Left lung (tissue), 10 donors: ENCODE measurements around the gene MMS22L. TPM values are rescaled to one million over a fixed set of nuclear protein-coding genes. Genes with fewer than 3 reads are reported as not detected.

Experiments used
- ATAC-seq: fragments of 200-7000 bp; cut with Tn5 transposase; one replicate; pipeline ENCODE4 v1.9.1; 2020; ENCODE audit warnings: moderate library complexity
- DNase-seq, 4 donors: peaks; one replicate each; pipeline ENCODE4 v3.0.0-alpha.2; 2013 to 2020
- H3K27ac ChIP-seq, 2 donors: fragments of 200-600 bp; sonication (generic) in 1 of 2; one replicate each; pipeline versions ENCODE4 v1.5.0 to v1.8.0; 2020 to 2021
- H3K27me3 ChIP-seq, 2 donors: fragments of 200-600 bp; sonication (generic) in 1 of 2; one replicate each; pipeline versions ENCODE4 v1.5.0 to v1.8.0; 2020 to 2021
- H3K36me3 ChIP-seq, 2 donors: fragments of 200-600 bp; sonication (generic) in 1 of 2; one replicate each; pipeline versions ENCODE4 v1.5.0 to v1.8.0; 2020 to 2021
- H3K4me1 ChIP-seq, 2 donors: fragments of 200-600 bp; one replicate each; pipeline ENCODE4 v1.8.0; 2021
- H3K4me3 ChIP-seq, 2 donors: fragments of 200-600 bp; sonication (generic) in 1 of 2; one replicate each; pipeline versions ENCODE4 v1.5.0 to v1.8.0; 2020 to 2021; ENCODE audit warnings: mild to moderate bottlenecking in 1 of 2
- H3K9me3 ChIP-seq, 2 donors: fragments of 200-600 bp; sonication (generic) in 1 of 2; one replicate each; pipeline versions ENCODE4 v1.5.0 to v1.8.0; 2020 to 2021
- CTCF ChIP-seq, 2 donors: fragments of 200-600 bp; sonication (generic) in 1 of 2; IDR thresholded peaks; one replicate each; pipeline versions ENCODE4 v1.5.0 to v1.8.0; 2021; ENCODE audit warnings: antibody characterized with exemption in 2 of 2
- intact Hi-C, 2 donors: fragments of 100-400 bp; cut with DNase I; formaldehyde crosslinking; loops; one replicate each; pipeline versions ENCODE4 v1.11.2 to v1.14.2; 2022
- polyA plus RNA-seq, 6 donors: library from polyadenylated mRNA; unstranded; fragments of 120-200 nt; gene quantifications; one replicate each; pipeline ENCODE4 v1.2.1, GENCODE V29; 2013; ENCODE audit not compliant: insufficient read length in 6 of 6
- total RNA-seq, 2 donors: library from RNA; stranded (reverse); fragmentation: NEBNext Ultra II Directional; extraction: Animal tissue kit (Norgen Biotek cat#: 25700); gene quantifications; one replicate each; pipeline ENCODE4 v1.2.1, GENCODE V29; 2021
- donor health status: DM: no; HTN: yes; CAD: no.
- donor health status: DM: no; HTN: no; CAD: no.

MMS22L gene
- total and polyA plus RNA-seq, 8 donors: 11.6 to 19.5 (median 15.5) TPM

- no peak overlapping the region for H3K27ac ChIP-seq
- no peak overlapping the region for H3K4me3 ChIP-seq
- TF ChIP-seq CTCF (IDR thresholded peaks at IDR 0.05): no peak
- no peaks in the 10 kb centered on the region for H3K27me3 ChIP-seq
- no peaks in the 10 kb centered on the region for H3K9me3 ChIP-seq
- intact Hi-C loops: no loop called here
- DNase-seq (no peak), ATAC-seq (no peak)
- peaks cover 0 to 5% of the 10 kb centered on the region in 2 donors for H3K36me3 ChIP-seq
- peaks cover 0 to 3% of the 10 kb centered on the region in 2 donors for H3K4me1 ChIP-seq
Measured at GRCh38 chr6:97195117-97195516, 87.9 kb downstream of the MMS22L start.

DNA sequence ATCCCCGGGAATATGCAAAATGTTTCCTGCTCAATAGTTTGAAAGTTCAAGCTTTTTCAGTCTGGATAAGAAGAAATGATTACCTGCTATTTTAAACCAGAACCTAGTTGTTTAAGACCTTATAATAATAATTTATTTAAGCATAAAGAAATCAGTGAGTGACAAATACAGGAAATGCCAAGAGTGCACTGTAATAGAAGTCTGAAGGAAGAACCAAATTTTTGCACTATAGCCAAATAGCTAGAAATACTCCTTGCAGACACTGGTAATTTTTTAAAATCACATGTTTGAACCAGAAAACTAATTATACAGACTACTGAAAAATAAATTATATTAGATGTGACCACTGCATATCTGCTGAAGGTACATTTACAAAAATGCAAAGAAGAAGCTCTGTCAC, 93.2 kb downstream of the MMS22L start:
- H3K36me3 ChIP-seq: peaks cover 0 to 5% of the 10 kb centered on the region in 2 donors
- intact Hi-C loops: loop anchor here in 1 of 2 donors (10.0 kb wide), 1 partner anchor 205 kb away; no protein-coding TSS in a partner anchor
- ATAC-seq: no peak

DNA sequence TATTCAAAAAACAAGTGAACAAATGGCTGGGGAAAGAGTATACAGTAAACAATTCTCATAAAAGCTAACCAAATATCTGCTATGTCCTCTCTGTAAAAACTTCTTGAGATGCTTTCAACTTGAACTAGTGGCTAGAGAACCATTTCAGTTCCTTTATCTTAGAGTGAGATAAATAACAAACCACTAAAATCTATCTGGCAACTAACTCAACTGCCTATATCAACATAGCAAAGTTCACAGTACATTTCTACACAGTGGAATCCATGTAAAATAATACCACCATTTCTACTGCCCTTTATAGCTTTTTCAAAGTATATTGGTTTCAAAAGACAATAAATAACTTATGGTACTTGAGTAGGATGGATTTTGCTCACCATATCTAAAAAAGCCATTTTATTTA, 95.1 kb downstream of the MMS22L start:
- no peak for TF ChIP-seq CTCF (IDR thresholded peaks at IDR 0.05)
- ATAC-seq (no peak), DNase-seq (no peak)
- Histone ChIP-seq H3K36me3 (no peaks in the 10 kb centered on the region), H3K4me1 (peaks cover 0 to 3% of the 10 kb centered on the region in 2 donors), H3K4me3 (no peak overlapping the region), H3K9me3 (no peaks in the 10 kb centered on the region), H3K27ac (no peak overlapping the region), H3K27me3 (no peaks in the 10 kb centered on the region)
- intact Hi-C loops: loop anchor here in 1 of 2 donors (10.0 kb wide), 1 partner anchor 207 kb away; no protein-coding TSS in a partner anchor

More for the DNA sequence above, 93.2 kb downstream of the MMS22L start:
- Histone ChIP-seq H3K27me3 (no peaks in the 10 kb centered on the region), H3K4me1 (peaks cover 0 to 3% of the 10 kb centered on the region in 2 donors), H3K4me3 (no peak overlapping the region), H3K27ac (no peak overlapping the region), H3K9me3 (no peaks in the 10 kb centered on the region)
- TF ChIP-seq CTCF (IDR thresholded peaks at IDR 0.05): no peak
- DNase-seq: no peak

GRCh38 chr6:97186416-97186999, 96.5 kb downstream of the MMS22L start:
- TF ChIP-seq CTCF (IDR thresholded peaks at IDR 0.05): peak; percentile 72 to 91
- no peaks in the 10 kb centered on the region for H3K36me3 ChIP-seq
- H3K27ac ChIP-seq: no peak overlapping the region
- H3K4me3 ChIP-seq: no peak overlapping the region
- H3K27me3 ChIP-seq: no peaks in the 10 kb centered on the region
- intact Hi-C loops: loop anchor here in 1 of 2 donors (10.0 kb wide), 1 partner anchor 208 kb away; no protein-coding TSS in a partner anchor
- no peaks in the 10 kb centered on the region for H3K9me3 ChIP-seq
- peaks cover 0 to 3% of the 10 kb centered on the region in 2 donors for H3K4me1 ChIP-seq
- DNase-seq (peak in 2 of 4 donors; percentile 50 to 67), ATAC-seq (peak; percentile 91)

DNA sequence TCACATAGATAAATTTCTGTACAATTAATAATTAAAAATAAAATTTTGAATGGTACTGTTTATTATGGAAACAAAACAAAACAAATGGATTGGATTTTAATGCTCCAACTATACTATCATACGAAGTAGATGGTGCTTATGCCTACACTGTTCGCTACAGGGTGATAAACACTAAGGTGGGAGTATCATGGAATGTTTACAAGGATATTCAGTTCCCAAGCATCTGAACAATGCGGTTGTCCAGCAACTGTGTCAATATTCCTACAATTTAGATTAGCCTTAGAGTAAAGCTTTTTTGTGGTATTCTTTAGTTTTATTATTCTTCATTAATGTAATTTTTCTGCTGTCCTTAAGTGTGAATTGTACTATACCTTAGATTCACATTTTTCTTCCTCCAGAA, 105.1 kb downstream of the MMS22L start:
- peak; percentile 30 for ATAC-seq
- DNase-seq: no peak
- no peaks in the 10 kb centered on the region for H3K36me3 ChIP-seq
- no peaks in the 10 kb centered on the region for H3K9me3 ChIP-seq
- intact Hi-C loops: no loop called here
- H3K27me3 ChIP-seq: no peaks in the 10 kb centered on the region
- H3K4me3 ChIP-seq: no peak overlapping the region
- H3K4me1 ChIP-seq: peaks cover 0 to 3% of the 10 kb centered on the region in 2 donors
- no peak for TF ChIP-seq CTCF (IDR thresholded peaks at IDR 0.05)
- H3K27ac ChIP-seq: no peak overlapping the region
